GM08714 (cell line): ENCODE data around the gene OR2D2.
"Not testable (repeated sequence)": the region's sequence is repeated elsewhere in the genome, so short reads cannot be mapped to it uniquely, and the experiment has no call there.

Source experiments
- H3K4me3 ChIP-seq: fragments of 200-500 bp; sonication (Bioruptor generic); 2 replicates; pipeline ENCODE4 v1.5.1; 2014; ENCODE audit warnings: mild to moderate bottlenecking, low read length, inconsistent platforms
- ZNF274 ChIP-seq: IDR thresholded peaks from 2 replicates; pipeline ENCODE4 v1.6.1; 2012; ENCODE audit warnings: mild to moderate bottlenecking, low read depth, low read length

The OR2D2 gene

DNA sequence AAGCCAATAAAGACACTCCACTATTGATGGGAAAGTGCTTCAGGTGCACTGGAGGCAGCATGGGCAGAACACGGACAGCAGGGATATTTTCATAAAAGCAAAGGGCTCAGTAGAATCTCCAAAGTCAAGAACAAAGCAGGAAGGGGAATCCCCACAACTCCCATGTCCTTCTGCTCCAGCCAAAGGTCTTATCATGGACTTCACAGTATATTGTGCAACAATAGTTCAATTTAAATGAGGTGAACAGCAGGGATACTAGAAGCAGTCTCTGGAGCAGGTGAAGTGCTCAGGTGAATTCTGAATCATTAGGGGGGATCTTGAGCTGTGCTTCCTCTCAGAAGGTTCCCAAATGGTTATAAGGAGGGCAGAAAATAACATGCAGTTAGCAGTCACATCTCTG is 6.6 kb upstream of the OR2D2 start:
- no peak for TF ChIP-seq ZNF274
- H3K4me3 ChIP-seq: no peak overlapping the region

DNA sequence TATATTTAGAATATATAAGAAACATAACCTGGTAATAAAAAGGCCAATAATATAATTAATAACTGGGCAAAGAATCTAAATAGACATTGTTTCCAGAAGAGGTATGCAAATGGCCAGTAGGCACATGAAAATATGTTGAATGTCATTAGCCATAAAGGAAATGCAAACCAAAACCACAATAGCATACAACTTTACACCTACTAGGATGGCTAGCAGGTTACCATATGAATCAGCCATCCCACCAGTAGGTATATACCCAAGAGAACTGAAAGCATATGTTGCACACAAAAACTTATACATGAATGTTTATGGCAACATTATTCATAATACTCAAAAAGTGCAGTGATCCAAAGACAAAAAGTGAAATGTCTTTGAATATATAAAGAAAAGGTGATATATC is 2.7 kb upstream of the OR2D2 start:
- H3K4me3 ChIP-seq: no peak overlapping the region
- no peak for TF ChIP-seq ZNF274

- no peak for TF ChIP-seq ZNF274
- no peak overlapping the region for H3K4me3 ChIP-seq
Observed at GRCh38 chr11:6894097-6894496, 1.8 kb upstream of the OR2D2 start.

DNA sequence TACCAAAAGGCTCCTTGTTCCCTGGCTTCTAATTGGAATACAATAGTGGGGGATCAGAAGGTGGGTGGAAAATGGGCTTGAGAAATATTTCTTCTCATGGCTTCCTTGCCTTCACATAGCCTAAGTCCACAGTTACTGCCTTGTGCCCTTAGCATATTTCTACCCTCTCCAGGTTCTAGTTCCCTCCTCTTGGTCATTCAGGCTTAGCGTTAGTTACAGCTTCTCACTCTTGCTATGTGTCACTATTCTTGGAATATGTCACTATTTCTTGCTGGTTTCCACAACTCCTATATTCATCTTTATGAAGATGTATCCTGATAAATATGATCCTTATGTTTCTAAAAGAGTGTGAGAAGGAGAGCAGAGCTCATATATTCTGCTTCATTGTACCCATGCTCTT is 2.5 kb downstream of the OR2D2 start:
- H3K4me3 ChIP-seq: no peak overlapping the region
- TF ChIP-seq ZNF274: no peak

DNA sequence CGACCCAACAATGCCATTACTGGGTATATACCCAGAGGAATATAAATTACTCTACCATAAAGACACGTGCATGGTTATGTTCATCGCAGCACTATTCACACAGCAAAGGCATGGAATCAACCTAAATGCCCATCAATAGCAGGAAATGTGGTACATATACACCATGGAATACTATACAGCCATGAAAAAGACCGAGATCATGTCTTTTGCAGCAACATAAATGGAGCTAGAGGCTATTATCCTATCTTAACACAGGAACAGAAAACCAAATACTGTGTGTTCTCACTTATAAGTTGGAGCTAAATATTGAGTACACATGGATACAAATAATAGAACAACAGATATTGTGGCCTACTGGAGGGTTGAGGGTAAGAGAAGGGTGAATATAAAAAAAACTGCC is 3.5 kb downstream of the OR2D2 start:
- no peak overlapping the region for H3K4me3 ChIP-seq
- no peak for TF ChIP-seq ZNF274

- H3K4me3 ChIP-seq: not testable (repeated sequence)
Observed at GRCh38 chr11:6887711-6888110, 4.6 kb downstream of the OR2D2 start.

DNA sequence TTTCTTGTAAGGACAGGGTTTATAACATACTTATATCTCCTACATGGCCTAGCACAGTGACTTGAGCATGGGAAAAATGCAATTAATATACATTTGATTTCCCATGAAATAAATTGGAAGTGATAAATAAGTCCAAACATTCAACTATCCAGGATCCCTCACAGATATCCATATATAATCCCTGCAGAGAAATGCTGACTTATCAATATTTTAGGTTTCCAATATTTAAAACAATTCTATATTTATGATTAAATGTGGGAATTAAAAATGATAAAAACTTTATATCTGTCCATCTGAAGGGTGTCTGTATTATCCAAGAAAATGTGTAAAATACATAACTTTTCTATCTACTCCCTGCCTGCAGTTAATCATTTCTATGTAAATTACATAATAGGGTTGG is 9.5 kb downstream of the OR2D2 start:
- TF ChIP-seq ZNF274: no peak
- no peak overlapping the region for H3K4me3 ChIP-seq

GRCh38 chr11:6876914-6877313 is 15.4 kb downstream of the OR2D2 start:
- TF ChIP-seq ZNF274: no peak
- H3K4me3 ChIP-seq: no peak overlapping the region

DNA sequence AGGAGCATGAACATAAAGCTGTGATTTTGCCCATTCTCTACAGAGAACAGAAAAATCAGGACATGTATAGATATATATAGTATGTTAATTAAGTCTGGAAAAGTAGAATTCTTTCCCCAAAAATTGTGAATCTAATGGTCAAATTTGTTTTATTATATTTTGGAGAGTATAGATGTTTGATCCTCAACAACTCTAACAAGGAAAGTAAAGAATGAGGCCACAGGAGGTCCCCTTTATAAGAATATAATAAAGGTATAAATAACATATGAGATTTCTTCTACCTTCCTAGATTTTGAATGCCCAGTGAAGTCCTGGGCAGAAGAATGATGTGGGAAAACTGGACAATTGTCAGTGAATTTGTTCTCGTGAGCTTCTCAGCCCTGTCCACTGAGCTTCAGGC is 16.0 kb downstream of the OR2D2 start, which contains the start of gene OR10A4:
Gene OR10A4 (plus strand): TSS at position 301 of the 400 bp plus-strand sequence. CDS start 23 bp downstream, at position 324.
- TF ChIP-seq ZNF274: no peak
- no peak within 1 kb of the TSS for H3K4me3 ChIP-seq

- no peak overlapping the region for H3K4me3 ChIP-seq
- no peak for TF ChIP-seq ZNF274
Observed at GRCh38 chr11:6875761-6876160, 16.5 kb downstream of the OR2D2 start.

GRCh38 chr11:6871278-6871677 is 21.0 kb downstream of the OR2D2 start:
- H3K4me3 ChIP-seq: no peak overlapping the region
- no peak for TF ChIP-seq ZNF274

- no peak for TF ChIP-seq ZNF274
- H3K4me3 ChIP-seq: no peak overlapping the region
Observed at GRCh38 chr11:6864438-6864837, 27.9 kb downstream of the OR2D2 start.

DNA sequence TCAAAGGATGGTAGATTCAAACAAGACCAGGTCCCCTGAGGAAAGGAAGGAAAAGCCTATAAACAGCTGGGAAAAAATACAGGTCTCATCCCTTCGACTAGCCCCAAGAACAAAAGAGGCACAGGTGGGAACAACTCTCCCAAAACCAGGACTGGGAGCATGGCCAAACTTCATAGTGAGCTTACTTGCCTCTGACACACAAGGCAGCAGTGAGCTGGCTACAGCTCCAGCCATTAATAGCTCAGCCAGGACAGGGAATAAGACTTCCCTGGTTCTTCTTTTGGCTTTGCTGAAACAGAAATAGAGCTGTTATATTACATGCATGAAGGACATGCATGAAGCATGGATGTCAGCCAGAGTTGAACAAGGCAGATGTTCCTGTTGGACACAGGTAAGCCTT is 29.3 kb downstream of the OR2D2 start, which contains the start of gene OR10A2:
Gene OR10A2 (plus strand): TSS at position 97 of the 400 bp plus-strand sequence. CDS start 6,698 bp downstream, outside the sequence.
- H3K4me3 ChIP-seq: no peak within 1 kb of the TSS
- no peak for TF ChIP-seq ZNF274

- no peak overlapping the region for H3K4me3 ChIP-seq
- no peak for TF ChIP-seq ZNF274
Observed at GRCh38 chr11:6856871-6857270, 35.4 kb downstream of the OR2D2 start.

DNA sequence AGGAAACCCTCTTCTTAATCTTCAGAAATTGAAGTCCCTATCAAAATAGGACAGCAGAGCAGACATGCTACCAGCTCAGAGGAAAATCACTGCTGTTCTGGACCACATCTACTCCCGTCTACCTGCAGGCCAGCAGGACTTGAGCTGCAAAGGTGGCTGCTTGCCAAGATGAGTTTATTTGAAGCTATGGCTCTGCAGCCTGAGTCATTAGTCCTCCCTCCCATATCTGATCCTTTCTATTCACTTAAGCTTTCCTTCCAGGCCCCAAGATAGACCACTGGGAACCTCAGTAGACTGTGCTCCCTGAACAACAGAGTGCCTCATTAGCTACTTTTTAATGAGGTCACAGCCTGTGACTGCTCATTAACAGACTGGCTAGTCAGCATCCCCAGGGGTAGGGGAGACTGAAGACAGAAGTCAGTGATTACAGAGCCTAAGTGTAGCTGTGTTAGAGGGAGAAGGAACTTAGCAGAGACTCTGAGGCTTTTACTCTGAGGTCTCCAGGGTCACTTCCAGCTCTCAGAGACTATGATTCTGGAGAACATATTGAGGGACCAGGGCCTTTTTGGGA is 36.2 kb downstream of the OR2D2 start:
- H3K4me3 ChIP-seq: no peak overlapping the region
- TF ChIP-seq ZNF274: no peak

DNA sequence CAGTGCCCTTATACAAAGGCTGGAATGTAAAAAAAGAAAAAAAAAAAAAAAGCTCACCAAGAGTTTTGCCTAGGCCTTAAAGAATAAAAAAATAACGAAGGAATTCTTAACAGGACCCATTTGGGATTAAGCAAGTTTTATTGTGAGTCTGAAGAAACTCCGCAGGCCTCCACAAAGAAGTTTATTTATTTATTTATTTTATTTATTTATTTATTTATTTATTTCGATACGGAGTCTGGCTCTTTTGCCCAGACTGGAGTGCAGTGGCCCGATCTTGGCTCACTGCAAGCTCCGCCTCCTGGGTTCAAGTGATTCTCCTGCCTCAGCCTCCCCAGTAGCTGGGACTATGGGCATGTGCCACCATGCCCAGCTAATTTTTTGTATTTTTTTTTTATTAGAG is 37.5 kb downstream of the OR2D2 start:
- H3K4me3 ChIP-seq: not testable (repeated sequence)
